MV-4-11 (cell line): ENCODE results near the gene QRICH1.

Experiments
- DNase-seq: peaks from one replicate; lab custom pipeline; 2025; lab: John Stamatoyannopoulos, UW

QRICH1 gene

DNA sequence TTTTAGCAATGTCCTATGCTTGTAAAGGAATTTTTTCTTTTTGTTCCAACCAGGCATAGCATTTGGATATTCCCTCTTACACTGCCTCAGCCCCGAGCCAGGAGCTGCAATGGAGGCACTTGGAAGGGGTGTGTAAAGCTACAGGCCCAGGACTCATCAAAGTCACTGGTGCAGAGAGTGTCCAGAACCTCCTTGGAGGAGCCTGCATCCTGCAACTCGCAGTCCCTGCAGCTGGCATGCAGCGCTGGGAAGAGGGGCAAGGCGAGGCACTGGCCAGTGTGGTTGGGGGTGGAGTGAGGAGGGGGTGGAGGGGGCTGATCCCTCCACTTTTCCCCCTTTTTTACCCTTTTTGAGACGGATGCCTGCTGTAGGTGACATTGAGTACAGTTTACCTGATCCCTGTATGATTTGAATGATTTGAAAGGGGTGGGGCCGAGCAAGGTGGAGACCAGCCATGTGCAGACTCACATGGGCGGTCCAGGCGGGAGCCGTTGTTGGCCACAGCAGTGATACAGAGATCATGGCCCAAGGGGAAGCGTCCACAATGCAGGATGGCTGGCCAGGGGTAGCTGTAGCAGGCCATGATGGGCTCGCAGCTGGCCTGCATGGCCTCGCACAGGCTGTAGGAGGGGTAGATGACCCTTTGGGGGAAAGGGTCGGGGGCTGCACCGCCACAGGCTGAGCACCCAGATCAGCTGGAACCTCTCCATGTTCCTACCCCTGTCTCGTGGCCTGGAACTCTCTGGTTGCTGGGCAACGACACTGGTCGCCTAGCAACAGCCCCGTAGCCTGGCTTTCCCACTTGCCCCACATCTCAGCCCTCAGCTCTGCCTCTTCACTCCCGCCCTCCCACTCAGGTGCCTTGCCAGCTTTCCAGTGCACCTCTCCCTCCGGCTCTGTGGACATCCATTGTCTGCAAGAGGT, 95.9 kb downstream of the QRICH1 start:
- DNase-seq = no peak

DNA sequence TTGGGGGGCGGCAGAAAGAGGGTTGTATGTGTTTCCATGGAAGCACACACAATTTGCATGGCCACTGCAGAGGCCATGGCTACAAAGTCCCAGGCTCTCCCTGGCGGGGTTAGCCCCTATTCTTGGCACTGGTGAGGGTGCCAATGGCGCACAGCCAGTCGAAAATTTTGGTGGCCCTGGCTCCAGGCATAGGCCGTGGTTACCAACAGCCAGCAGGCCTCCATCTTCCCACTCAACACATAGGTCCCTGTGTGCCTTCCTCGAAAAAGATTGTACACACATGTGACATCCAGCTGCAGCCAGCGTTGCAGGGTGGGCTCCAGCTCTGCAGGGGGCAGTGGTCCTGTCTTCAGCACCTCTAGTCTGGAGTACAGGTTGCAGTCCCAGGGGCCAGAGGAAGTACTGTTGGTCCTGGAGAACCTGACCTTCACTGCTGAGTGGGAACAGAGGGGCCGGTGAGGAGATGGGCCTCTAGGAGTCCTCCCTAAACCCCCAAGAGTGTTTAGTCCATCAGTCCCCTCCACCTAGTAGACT, 96.7 kb downstream of the QRICH1 start:
- DNase-seq = no peak

DNA sequence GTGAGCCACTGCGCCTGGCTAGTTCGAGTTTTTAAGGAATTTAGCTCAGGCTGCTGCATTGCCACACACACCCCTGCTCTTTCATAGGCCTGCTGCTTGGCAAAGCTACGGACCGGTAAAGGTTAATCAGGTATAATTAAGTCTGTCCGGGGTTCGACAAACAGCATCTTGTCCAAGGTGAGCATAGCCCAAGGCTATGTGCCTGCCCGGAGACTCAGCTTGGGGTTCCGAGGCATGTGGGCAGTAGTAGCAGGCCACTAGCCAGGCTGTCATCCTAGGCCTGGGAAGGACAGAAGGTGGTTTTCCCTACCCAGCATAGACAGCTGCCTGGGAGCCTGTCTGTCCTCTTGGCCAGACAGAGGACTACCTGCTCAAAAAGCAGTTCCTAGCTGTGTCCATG, 97.2 kb downstream of the QRICH1 start:
- DNase-seq = no peak

DNA sequence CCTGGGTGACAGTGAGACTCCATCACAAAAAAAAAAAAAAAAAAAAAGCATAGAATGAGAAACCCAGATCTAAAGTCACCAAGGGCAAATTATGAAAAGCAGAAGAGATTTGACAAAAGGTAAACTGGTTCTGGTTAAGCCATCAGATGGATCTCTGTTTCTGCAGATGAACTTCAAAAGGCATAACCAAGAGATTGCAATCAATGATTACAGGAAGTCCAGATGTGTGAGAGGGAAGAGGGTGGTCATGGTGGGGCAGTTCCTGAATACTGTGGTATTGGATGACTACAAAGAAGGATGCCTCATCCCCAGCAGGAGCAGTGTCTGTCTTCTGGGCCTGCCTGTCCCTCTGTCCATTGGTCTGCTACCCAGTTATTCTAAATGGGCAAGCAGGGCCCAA, 100.0 kb downstream of the QRICH1 start:
- DNase-seq = no peak

DNA sequence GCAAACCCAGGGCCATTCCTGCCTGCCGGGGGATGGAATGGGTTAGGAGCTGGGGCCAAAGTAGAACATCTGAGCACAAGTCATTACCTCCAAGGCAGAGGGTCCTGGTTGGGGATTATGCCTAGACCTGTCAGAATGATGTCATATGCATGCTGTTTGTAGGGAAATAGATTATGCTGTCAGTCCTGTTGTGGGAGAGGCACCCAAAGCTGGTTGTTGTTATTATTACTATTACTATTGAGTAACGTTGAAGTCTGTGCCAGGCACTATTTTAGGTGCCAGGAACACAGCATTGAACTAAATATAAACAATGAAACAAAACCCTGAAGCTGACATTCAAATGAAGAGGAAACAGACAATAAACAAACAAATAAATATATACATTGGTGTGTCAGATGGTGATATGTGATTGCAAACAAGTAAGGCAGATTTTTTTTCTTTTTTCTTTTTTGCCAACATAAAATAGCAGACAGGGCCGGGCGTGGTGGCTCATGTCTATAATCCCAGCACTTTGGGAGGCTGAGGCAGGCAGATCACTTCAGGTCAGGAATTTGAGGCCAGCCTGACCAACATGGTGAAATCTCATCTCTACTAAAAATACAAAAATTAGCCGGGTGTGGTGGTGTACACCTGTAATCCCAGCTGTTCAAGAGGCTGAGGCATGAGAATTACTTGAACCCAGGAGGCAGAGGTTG, 101.9 kb downstream of the QRICH1 start:
- no peak for DNase-seq

DNA sequence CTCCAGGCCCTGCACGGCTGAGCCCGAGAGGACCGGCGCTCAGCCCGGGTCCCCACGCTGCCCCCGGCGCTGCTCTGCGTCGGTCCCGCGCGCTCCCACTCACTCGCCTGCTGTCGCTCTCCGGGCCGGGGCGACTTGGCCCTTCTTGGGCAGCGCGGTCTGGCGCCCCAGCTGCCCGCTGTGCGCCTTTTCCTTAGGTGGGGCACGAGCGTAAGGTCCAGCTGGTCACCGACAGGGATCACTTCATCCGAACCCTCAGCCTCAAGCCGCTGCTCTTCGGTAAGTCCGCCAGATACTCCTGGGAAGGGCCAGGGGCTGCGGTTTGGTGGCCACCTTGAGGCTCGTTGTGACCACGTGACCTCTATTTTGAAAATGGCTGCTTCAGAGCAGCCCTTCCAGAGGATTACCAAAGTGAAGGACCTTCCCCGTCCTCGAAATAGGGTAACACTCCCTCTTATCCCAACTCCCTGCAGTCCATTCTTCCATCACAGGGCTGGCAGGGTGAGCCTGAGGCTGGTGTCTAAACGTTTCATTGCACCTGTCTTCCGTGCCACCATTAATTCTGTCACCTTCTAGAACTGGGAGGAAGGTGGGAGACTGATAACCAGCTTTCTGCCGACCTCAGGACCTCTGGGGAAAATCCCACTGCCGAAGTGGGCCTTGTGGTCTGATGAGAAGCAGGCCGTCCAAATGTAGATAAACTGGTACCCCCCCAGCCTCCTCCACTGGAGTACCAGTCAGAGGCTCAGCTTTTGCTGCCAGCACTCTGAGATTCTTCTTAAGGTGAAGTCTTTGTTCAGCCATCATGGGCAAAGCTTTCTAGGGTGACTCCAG, 103.0 kb downstream of the QRICH1 start:
- DNase-seq = peak; percentile 3

DNA sequence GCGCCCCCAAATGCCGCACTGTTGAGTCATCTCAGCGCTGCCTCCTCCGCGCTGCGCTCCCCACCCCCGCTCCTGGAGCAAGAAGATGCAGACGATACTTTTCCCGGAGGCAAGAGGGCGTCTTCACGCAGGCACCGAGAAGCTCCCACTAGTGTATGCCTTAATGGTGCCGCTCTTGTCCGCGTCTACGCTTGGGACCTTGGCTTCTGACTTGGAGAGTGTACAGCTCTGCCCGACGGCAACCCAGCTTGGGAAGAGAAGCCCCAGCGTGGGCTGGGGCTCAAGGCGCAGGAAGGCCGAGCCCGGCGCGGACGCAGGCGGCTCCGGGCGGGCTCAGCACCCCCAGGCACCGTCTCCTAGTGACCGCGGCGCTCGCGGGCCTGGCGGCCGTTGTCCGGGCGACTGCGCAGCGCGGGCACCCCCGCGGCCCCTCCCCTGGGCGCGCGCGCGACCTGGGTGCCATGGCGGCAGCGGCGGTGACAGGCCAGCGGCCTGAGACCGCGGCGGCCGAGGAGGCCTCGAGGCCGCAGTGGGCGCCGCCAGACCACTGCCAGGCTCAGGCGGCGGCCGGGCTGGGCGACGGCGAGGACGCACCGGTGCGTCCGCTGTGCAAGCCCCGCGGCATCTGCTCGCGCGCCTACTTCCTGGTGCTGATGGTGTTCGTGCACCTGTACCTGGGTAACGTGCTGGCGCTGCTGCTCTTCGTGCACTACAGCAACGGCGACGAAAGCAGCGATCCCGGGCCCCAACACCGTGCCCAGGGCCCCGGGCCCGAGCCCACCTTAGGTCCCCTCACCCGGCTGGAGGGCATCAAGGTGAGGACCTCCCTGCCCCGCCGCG, 103.9 kb downstream of the QRICH1 start, which contains the start of gene P4HTM:
TSS of gene P4HTM (plus strand) at position 446 of the 840 bp plus-strand sequence. CDS start at position 462, 16 bp downstream.
- DNase-seq = peak; percentile 86

DNA sequence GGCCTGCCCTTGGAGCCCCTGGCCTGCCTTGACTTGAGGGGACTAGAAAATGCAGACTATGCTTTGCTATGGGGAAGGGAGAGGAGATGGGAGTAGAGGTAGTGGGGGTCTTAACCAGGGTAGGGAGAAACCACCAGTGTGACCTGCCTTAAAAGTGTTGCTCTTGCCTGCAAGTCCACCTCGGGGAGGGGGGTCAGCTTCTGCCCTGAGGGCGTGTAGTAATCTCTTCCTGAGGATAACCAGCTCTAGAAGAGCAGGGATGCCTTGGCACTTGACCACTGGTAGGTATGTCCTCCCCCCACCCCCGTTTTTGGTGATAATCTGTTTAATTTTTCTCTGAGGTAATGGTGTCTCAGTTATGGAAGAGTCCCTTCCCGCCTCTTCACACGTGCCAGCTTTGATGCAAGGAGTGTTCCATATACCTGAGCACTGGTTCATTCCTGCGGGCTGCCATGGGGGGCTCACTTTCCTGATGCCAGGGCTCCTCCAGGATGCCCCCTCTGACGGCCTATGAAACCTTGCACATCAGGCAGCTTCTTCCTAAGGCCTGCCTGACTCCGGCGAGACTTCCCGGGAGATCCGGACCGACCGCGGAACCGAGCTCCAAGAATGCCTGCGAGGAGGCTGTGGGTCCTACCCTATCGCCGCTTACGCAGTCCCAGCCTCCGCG, 104.6 kb downstream of the QRICH1 start:
- DNase-seq = no peak

DNA sequence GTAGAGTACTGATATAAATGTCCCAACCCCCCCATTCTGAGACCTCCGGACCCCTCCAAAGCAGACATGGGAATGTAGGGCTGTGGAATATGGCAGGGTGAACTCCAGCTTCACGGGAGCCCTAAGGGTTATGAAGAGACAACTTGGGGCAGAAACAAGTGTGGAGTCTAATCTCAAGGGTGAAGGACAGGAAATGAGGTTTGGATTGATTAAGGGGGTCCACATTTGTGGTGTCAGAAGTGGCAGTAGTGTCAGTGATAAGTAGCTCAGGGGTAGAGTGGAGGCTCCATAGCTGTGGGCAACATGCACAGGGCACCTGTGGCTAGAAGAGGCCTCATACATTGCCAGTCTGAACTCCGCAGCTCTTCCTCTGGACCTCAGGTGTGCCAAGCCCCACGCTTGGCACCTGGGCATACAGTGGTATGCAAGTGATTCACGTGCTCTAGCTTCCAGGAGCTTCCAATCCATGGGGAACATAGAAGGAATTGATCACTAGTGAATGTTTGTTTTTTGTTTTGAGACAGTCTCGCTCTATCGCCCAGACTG, 108.0 kb downstream of the QRICH1 start:
- no peak for DNase-seq

DNA sequence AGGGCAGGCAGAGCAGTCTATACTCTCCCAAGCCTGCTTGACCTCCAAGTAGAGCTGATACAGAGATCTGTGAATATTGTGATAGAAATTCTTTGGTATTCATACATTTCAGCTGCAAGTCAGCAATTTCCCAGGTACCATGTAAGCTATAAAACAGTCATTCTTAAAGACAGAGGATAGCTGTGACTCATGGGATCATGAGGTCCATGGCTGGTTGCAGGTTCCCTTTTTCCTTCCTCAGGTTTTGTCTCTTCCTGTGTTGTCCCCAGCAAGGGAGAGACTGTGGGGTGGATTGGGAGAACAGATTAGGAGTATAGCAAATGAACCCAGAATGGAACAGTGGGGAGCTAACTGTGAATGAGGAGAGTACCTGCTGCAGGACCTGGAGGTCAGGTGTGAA, 109.2 kb downstream of the QRICH1 start:
- peak; percentile 19 for DNase-seq

DNA sequence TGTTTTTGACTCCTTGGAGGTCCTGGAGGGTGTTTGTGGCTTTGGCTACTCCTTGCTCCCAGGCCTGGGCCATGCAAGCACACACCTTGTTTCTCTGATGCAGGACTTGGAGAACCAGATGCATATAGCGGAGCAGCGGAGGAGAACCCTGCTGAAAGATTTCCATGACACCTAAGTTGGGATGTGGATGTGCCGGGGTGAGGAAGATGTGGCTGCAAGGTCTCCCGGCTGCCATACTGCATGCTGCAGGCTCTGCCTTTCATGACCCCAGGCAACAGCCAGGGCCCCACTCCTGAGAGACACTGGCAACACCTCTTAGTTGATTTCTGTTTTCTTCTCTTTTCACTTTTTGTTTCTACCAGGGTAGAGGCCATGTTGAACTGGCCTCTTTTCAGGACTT, 110.8 kb downstream of the QRICH1 start:
- DNase-seq = no peak

DNA sequence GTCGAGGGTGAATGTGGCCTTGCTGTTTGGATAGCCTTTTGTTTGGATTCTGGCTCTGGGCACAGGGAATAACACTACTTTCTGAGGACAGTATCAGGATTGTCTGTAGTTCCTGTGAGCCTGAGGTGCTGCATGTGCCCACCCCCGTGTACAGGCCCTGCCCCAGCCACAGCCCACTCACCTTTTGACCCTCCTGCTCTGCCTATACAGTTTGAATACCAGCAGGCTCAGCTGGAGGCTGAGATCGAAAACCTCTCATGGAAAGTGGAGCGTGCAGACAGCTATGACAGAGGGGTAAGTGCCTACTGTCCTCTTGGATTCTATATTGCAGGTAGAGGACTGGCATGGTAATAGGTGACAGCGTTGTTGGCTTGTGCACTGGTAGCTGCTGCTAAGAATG, 111.2 kb downstream of the QRICH1 start:
- DNase-seq = no peak

DNA sequence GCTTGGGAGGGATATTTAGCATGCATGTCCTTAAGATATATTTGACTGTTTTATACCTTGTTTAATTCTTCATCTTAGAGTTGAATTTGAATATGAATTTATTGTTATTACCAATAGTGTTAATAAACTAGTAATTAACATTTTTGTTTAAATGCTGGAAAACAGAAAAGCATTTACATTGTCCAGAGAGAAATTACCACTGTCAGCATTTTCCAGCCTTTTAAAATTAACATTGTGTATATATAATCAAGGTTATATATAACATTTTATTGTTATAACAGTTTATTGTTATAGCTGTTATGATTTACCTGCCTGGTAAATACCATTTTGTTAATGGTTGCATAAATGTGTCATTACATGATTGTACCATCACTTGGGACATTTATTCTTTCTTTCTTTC, 111.9 kb downstream of the QRICH1 start:
- no peak for DNase-seq

DNA sequence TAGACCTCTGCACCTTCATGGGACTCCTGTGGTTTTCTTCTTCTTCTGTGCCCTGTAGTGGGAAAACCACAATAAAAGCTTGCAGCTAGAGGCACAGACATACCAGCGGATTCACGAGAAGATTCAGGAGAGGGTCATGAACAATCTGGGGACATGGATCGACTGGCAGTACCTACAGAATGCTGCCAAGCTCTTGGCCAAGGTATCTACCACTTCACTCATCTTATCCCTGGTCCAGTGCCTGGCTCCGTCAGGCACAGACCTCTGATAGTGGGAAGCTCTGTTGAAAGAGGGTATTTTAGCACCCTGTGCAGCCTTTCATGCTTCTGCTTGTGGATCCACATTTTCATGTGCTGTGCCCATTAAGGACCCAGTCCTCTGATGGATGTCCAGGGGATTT, 113.6 kb downstream of the QRICH1 start:
- DNase-seq = no peak
